ENCODE data around the gene SLC22A2. TPM values are rescaled to one million over a fixed set of nuclear protein-coding genes. Genes with fewer than 3 reads are reported as not detected.

Gene SLC22A2
- total and polyA plus RNA-seq, 2 experiments from 2014 or later: 0.94 to 1.1 TPM

- Mint-ChIP-seq H3K27me3 (ENCODE audit: insufficient read depth, low read depth, poor library complexity) (peaks cover 2% of the 10 kb centered on the region), H3K4me3 (no peak overlapping the region), H3K27ac (peak overlapping the region; percentile 81), H3K4me1 (peaks cover 37% of the 10 kb centered on the region), H3K36me3 (ENCODE audit: low read depth) (peaks cover 19% of the 10 kb centered on the region), H3K9me3 (peaks cover 24% of the 10 kb centered on the region)
- DNase-seq (ENCODE audit: low spot score): no peak
- Histone ChIP-seq H3K79me2 (replicated peaks; ENCODE audit: insufficient read depth) (no peaks in the 10 kb centered on the region), H3K4me3 (no peak overlapping the region), H2AFZ (no peak overlapping the region), H3K27ac (ENCODE audit: low read depth) (peak overlapping the region; percentile 67), H3F3A (replicated peaks; ENCODE audit: low read depth) (no peaks in the 10 kb centered on the region; the same call in 1 of the 2 replicates), H3K9me2 (ENCODE audit: insufficient read depth) (peaks cover 10% of the 10 kb centered on the region; the same call in 1 of the 2 replicates), H3K4me2 (0 out of 2 replicates have a peak overlapping the region, but pooled peaks have one; percentile 29), H3K27me3 (ENCODE audit: insufficient read depth) (no peaks in the 10 kb centered on the region), H3K4me1 (ENCODE audit: insufficient read depth) (peaks cover 42% of the 10 kb centered on the region), H4K20me1 (replicated peaks; ENCODE audit: insufficient read depth) (no peaks in the 10 kb centered on the region), H3K36me3 (ENCODE audit: insufficient read depth) (no peaks in the 10 kb centered on the region; the same call in 1 of the 2 replicates)
- no peak; the same call in 2 of the 3 replicates for ATAC-seq
- TF ChIP-seq NANOG (IDR thresholded peaks at IDR 0.05; ENCODE audit: borderline replicate concordance): no peak
- no peak for TF ChIP-seq POLR2AphosphoS5 (IDR thresholded peaks at IDR 0.05; ENCODE audit: low read depth)
- no peak for TF ChIP-seq STAT1 (IDR thresholded peaks at IDR 0.05; ENCODE audit: unreplicated experiment)
- TF ChIP-seq JUNB (IDR thresholded peaks at IDR 0.05; ENCODE audit: unreplicated experiment): no peak
- TF ChIP-seq, protein P1, sequence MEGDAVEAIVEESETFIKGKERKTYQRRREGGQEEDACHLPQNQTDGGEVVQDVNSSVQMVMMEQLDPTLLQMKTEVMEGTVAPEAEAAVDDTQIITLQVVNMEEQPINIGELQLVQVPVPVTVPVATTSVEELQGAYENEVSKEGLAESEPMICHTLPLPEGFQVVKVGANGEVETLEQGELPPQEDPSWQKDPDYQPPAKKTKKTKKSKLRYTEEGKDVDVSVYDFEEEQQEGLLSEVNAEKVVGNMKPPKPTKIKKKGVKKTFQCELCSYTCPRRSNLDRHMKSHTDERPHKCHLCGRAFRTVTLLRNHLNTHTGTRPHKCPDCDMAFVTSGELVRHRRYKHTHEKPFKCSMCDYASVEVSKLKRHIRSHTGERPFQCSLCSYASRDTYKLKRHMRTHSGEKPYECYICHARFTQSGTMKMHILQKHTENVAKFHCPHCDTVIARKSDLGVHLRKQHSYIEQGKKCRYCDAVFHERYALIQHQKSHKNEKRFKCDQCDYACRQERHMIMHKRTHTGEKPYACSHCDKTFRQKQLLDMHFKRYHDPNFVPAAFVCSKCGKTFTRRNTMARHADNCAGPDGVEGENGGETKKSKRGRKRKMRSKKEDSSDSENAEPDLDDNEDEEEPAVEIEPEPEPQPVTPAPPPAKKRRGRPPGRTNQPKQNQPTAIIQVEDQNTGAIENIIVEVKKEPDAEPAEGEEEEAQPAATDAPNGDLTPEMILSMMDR (conservative IDR thresholded peaks at IDR 0.05; ENCODE audit: low read depth in 2 of 2): no peak
- TF ChIP-seq ZNF331 (CRISPR knock-in tag; IDR thresholded peaks at IDR 0.05; ENCODE audit: low read depth): no peak
- TF ChIP-seq, protein P2, sequence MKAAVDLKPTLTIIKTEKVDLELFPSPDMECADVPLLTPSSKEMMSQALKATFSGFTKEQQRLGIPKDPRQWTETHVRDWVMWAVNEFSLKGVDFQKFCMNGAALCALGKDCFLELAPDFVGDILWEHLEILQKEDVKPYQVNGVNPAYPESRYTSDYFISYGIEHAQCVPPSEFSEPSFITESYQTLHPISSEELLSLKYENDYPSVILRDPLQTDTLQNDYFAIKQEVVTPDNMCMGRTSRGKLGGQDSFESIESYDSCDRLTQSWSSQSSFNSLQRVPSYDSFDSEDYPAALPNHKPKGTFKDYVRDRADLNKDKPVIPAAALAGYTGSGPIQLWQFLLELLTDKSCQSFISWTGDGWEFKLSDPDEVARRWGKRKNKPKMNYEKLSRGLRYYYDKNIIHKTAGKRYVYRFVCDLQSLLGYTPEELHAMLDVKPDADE (IDR thresholded peaks at IDR 0.05): no peak
- TF ChIP-seq, protein P3, sequence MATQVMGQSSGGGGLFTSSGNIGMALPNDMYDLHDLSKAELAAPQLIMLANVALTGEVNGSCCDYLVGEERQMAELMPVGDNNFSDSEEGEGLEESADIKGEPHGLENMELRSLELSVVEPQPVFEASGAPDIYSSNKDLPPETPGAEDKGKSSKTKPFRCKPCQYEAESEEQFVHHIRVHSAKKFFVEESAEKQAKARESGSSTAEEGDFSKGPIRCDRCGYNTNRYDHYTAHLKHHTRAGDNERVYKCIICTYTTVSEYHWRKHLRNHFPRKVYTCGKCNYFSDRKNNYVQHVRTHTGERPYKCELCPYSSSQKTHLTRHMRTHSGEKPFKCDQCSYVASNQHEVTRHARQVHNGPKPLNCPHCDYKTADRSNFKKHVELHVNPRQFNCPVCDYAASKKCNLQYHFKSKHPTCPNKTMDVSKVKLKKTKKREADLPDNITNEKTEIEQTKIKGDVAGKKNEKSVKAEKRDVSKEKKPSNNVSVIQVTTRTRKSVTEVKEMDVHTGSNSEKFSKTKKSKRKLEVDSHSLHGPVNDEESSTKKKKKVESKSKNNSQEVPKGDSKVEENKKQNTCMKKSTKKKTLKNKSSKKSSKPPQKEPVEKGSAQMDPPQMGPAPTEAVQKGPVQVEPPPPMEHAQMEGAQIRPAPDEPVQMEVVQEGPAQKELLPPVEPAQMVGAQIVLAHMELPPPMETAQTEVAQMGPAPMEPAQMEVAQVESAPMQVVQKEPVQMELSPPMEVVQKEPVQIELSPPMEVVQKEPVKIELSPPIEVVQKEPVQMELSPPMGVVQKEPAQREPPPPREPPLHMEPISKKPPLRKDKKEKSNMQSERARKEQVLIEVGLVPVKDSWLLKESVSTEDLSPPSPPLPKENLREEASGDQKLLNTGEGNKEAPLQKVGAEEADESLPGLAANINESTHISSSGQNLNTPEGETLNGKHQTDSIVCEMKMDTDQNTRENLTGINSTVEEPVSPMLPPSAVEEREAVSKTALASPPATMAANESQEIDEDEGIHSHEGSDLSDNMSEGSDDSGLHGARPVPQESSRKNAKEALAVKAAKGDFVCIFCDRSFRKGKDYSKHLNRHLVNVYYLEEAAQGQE (IDR thresholded peaks at IDR 0.05; ENCODE audit: unreplicated experiment): no peak
- no peak for TF ChIP-seq ZNF114 (CRISPR knock-in tag; IDR thresholded peaks at IDR 0.05)
- TF ChIP-seq, protein P4, sequence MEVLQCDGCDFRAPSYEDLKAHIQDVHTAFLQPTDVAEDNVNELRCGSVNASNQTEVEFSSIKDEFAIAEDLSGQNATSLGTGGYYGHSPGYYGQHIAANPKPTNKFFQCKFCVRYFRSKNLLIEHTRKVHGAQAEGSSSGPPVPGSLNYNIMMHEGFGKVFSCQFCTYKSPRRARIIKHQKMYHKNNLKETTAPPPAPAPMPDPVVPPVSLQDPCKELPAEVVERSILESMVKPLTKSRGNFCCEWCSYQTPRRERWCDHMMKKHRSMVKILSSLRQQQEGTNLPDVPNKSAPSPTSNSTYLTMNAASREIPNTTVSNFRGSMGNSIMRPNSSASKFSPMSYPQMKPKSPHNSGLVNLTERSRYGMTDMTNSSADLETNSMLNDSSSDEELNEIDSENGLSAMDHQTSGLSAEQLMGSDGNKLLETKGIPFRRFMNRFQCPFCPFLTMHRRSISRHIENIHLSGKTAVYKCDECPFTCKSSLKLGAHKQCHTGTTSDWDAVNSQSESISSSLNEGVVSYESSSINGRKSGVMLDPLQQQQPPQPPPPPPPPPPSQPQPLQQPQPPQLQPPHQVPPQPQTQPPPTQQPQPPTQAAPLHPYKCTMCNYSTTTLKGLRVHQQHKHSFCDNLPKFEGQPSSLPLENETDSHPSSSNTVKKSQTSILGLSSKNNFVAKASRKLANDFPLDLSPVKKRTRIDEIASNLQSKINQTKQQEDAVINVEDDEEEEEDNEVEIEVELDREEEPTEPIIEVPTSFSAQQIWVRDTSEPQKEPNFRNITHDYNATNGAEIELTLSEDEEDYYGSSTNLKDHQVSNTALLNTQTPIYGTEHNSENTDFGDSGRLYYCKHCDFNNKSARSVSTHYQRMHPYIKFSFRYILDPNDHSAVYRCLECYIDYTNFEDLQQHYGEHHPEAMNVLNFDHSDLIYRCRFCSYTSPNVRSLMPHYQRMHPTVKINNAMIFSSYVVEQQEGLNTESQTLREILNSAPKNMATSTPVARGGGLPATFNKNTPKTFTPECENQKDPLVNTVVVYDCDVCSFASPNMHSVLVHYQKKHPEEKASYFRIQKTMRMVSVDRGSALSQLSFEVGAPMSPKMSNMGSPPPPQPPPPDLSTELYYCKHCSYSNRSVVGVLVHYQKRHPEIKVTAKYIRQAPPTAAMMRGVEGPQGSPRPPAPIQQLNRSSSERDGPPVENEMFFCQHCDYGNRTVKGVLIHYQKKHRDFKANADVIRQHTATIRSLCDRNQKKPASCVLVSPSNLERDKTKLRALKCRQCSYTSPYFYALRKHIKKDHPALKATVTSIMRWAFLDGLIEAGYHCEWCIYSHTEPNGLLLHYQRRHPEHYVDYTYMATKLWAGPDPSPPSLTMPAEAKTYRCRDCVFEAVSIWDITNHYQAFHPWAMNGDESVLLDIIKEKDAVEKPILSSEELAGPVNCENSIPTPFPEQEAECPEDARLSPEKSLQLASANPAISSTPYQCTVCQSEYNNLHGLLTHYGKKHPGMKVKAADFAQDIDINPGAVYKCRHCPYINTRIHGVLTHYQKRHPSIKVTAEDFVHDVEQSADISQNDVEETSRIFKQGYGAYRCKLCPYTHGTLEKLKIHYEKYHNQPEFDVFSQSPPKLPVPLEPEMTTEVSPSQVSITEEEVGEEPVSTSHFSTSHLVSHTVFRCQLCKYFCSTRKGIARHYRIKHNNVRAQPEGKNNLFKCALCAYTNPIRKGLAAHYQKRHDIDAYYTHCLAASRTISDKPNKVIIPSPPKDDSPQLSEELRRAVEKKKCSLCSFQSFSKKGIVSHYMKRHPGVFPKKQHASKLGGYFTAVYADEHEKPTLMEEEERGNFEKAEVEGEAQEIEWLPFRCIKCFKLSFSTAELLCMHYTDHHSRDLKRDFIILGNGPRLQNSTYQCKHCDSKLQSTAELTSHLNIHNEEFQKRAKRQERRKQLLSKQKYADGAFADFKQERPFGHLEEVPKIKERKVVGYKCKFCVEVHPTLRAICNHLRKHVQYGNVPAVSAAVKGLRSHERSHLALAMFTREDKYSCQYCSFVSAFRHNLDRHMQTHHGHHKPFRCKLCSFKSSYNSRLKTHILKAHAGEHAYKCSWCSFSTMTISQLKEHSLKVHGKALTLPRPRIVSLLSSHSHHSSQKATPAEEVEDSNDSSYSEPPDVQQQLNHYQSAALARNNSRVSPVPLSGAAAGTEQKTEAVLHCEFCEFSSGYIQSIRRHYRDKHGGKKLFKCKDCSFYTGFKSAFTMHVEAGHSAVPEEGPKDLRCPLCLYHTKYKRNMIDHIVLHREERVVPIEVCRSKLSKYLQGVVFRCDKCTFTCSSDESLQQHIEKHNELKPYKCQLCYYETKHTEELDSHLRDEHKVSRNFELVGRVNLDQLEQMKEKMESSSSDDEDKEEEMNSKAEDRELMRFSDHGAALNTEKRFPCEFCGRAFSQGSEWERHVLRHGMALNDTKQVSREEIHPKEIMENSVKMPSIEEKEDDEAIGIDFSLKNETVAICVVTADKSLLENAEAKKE (CRISPR knock-in tag; IDR thresholded peaks at IDR 0.05): no peak
- no peak for TF ChIP-seq EZH2 (IDR thresholded peaks at IDR 0.05; ENCODE audit: low read depth, unreplicated experiment)
- TF ChIP-seq EZH2phosphoT487 (IDR thresholded peaks at IDR 0.05; ENCODE audit: unreplicated experiment): no peak
- no peak for TF ChIP-seq CREB1 (CRISPR knock-in tag; IDR thresholded peaks at IDR 0.05; ENCODE audit: low read depth)
These were observed 30.9 kb downstream of the SLC22A2 start for GRCh38 chr6:160227769-160228161.

Measured in GM23338 (cell line).